HG02852 (cell line): ENCODE measurements around the gene LINS1.

Experiments used
- ATAC-seq: cut with Tn5 transposase; IDR thresholded peaks from one replicate; pipeline ENCODE4 v1.9.1; 2021; ENCODE audit warnings: mild to moderate bottlenecking, moderate library complexity; ENCODE audit not compliant: unreplicated experiment

The LINS1 gene

DNA sequence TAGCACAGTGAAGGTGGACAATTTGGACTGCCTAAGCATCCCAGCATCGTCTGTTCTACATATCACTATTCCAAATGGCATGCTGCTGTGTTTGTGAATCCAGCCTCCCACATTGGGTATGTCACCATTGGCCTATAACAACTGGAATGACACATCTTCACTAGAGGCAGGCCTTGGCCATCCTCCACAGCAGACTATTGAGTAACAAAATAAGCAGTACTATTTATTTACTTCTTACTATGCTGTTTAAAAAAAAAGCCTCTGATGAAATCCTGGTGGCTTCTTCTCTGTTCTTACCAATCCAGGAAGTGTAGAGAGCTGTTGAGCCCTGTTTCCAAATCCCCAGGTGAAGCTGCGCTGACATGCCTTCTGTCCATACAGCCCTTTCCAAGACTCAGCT is 42.7 kb downstream of the LINS1 start:
- ATAC-seq = no peak

DNA sequence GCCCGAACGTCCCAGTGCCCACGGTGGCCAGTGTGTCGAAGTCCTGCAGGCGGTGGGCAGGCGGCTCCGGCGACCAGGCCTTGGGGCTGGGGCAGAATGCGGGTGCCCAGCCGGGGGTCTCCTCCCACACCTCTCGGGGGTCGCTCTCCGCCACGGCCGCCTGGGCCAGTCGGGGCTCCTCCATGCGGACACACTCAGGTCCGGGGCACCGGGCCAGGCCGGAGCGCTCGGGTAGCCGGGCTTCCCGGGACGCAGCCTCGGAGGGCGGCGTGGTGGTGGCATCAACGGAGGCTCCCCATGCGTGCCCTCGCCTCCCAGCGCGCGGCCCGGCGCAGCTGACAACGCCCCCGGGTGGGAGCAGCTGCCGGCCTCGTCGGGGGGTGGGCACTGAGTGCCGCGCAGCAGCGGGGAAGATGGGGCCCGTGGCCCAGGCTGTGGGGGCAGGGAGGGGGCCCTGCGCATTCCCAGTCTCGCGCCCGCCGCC is 43.2 kb downstream of the LINS1 start:
- ATAC-seq = no peak

GRCh38 chr15:100553468-100553867 is 48.5 kb downstream of the LINS1 start:
- ATAC-seq = no peak

- ATAC-seq = no peak
Observed at GRCh38 chr15:100547961-100548360, 54.0 kb downstream of the LINS1 start.

DNA sequence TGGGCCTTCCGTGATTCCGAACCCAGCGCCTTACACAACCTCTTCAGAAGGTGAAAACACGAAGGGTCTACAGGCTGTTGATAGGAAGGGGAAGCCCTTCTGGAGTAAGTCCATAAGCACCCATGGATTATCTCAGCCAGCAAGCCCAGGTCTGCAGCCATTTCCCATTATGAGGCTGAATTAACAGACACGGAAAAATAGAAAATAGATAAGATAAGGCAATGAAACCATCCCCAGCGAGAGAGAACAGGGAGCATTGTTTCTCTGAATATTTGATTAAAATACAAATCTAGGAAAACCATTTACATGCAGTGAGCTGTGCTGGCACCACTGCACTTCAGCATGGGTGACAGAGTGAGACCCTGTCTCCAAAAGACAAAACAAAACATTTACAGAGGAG is 57.0 kb downstream of the LINS1 start:
- no peak for ATAC-seq

- no peak for ATAC-seq
Observed at GRCh38 chr15:100544338-100544841, 57.6 kb downstream of the LINS1 start.

DNA sequence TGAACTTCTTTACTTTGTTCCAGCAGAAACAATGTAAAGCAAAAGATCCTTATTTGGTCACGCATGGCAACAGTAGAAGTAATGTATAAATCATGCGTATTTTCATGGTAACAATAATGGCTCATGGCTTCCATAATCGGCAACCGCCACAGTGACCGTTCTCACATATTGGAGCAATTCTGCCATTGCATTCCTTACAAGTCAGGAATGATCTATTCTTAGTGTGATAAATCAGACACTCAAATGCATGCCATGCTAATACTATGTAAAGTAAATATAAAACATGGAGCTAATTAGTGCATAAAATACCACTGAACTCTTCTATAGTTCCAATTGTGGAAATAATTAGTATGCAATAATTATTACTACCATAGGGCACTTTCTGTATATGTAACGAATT is 59.7 kb downstream of the LINS1 start:
- ATAC-seq = no peak

DNA sequence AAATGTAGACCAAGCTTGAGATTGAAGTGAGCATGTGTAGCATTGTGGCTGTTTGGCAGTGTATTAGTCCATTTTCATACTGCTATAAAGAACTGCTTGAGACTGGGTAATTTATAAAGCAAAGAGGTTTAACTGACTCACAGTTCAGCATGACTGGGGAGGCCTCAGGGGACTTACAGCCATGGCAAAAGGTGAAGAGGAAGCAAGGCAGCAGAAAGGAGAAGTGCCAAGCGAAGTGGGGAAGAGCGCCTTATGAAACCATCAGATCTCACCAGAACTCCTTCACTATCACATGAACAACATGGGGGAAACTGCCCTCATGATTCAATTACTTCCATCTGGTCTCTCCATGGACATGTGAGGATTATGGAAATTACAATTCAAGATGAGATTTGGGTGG is 64.7 kb downstream of the LINS1 start:
- ATAC-seq = no peak

DNA sequence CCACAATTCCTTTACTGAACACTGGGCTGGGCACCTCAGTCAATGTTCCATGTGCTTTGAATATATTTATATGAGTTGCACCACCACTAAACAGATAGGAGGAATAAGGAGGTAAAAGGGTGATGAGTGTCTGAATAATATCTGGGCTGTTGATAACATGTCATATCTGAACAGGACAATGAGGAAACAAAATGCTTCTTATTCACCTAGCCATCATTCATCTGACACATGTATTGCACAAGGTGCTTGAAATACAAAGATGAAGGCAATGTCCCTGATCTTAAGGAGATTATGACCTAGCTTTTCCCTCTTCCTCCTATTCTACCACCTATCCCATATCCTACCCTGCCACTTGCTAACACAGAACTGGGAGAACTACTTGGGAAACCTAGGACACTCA is 65.3 kb downstream of the LINS1 start:
- ATAC-seq = no peak

DNA sequence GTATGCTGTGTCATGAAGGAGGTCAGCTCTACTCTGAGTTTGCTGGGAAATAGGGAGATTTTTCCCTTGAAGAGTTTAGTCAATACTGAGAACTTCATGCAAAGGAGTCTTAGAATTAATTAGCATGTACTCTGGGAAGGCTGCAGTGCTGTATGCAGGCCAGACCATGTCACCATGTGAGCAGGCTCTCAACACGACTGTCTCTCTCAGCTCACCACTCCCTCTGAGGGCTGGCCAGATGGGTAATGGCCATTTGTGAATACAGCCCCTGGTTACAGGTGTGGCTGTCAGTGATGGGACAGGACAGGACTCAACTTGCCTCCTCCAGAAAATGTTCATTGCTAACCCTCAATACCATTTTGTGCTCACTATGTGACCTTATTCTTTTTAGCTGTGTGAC is 68.1 kb downstream of the LINS1 start:
- no peak for ATAC-seq

GRCh38 chr15:100531823-100532327 is 70.1 kb downstream of the LINS1 start:
- no peak for ATAC-seq

GRCh38 chr15:100531204-100531603 is 70.8 kb downstream of the LINS1 start:
- ATAC-seq = no peak

DNA sequence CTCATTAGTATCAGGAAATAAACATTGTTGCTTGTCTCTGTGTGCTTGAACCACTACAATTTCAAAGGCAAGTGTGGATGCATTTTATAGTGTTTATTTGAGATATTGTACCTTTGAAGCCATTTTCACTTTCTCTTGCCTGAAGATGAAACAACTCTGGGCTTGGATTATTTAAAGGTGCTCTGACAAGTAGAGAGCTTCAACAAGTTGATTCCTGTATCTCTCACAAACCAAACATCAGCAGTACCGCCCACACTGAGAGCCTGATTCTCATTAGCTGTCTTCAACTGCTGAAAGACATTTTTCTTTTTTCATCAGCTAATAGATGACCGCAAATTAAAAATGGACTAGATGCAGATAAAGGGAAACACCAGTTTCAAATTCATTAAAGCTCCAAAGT is 72.4 kb downstream of the LINS1 start:
- ATAC-seq = no peak

GRCh38 chr15:100528833-100529428 is 73.1 kb downstream of the LINS1 start, which contains the start of gene CERS3:
TSS of gene CERS3 (minus strand) at chr15:100528950. CDS start at chr15:100501849, 27,101 bp downstream.
- no peak for ATAC-seq

- ATAC-seq = no peak
Observed at GRCh38 chr15:100526027-100526481, 75.9 kb downstream of the LINS1 start.

- ATAC-seq = no peak
Observed at GRCh38 chr15:100525436-100525835, 76.5 kb downstream of the LINS1 start.

GRCh38 chr15:100524326-100524725 is 77.7 kb downstream of the LINS1 start:
- ATAC-seq = no peak

DNA sequence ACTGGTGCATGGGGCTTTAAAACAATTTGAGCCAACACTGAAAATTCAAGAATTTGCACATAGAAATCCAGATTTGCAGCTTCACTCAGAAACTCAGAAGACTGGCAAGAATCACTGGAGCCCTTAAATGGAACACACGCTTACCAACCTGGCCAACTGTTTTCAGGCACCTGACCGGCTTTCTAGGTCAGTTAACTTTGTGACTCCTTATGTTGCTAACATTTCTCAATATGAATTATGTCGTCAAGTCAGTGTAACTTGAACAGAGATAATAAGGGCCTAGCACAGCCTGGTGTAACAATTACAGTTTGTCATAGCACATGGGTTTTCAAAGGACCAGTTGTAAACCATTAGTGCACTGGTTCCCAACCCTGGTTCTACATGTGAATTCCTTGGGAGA is 80.1 kb downstream of the LINS1 start:
- ATAC-seq = no peak

GRCh38 chr15:100520132-100520921 is 81.7 kb downstream of the LINS1 start:
- ATAC-seq = no peak

- no peak for ATAC-seq
Observed at GRCh38 chr15:100517846-100518245, 84.1 kb downstream of the LINS1 start.
